Stimulated activated CD8-positive, alpha-beta memory T cell treated with anti-CD3 and anti-CD28 coated beads, Interleukin-15, amount 100 ng/mL, for 4 hours (primary cell): ENCODE data around the gene MGRN1.

Source experiments
- DNase-seq, 2 donors: peaks; one replicate each; pipeline ENCODE4 v3.0.0-alpha.2; 2020; ENCODE audit warnings: low read depth in 2 of 2

Gene MGRN1

DNA sequence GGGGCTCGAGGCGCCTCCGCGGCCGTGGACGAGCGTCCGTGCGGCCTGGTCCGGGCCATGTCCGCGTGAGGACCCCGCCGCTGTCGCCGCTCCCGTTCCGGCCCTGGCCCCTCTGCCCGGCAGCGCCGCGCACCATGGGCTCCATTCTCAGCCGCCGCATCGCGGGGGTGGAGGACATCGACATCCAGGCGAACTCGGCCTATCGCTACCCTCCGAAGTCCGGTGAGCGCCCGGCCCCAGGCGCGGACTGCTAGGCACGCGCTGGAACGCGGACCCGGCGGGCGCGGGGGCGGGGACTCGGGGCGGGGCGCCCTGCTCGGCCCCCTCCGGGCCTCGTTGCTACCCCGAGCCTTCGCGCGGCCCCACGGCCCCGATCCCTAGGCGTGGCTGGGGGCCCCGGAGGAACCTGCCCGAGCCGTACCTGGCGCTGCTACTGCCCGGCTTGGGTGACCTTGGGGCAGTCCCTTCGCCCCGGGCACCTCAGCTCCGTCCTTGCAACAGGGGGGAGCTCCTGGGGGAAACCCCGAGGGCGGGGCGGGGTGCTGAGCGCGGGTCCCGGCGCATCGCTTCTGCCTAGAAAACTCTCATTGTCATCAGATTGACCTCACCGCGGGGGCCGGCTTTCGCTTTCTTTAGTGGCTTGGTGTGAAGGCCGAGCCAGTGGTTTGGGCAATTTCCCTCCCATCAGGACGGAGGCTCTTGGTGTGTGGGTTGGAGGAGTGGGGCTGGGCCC is 367 bp downstream of the MGRN1 start:
- peak; percentile 59 to 63 for DNase-seq

DNA sequence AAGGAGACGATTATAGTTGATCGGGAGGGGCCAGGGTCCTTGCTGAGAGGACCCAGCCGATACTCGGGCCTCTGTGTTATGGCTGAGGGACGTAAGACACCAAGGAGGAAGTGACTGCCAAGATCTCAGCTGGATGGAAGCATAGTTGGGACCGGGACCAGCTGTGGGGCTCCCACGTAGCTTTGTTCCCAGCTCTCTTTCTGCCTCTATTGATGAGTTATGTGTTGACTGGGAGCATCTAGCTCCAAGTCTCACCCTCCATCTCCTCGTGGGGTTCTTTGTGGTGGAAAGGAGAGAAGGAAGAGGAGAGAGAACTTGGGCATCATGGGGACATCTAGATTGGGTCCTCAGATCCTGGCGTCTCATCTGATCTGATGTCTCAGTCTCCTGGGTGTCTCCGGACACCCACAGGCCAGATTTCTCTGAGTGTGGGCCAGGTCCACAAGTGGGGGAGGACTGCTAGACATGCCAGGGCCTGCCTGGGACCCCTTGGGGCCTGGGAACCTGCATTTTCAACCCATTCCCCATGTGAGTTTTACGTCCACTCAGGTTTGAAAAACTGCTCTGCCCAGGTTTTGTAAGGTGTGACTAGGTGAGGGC is 1.0 kb downstream of the MGRN1 start:
- no peak for DNase-seq

DNA sequence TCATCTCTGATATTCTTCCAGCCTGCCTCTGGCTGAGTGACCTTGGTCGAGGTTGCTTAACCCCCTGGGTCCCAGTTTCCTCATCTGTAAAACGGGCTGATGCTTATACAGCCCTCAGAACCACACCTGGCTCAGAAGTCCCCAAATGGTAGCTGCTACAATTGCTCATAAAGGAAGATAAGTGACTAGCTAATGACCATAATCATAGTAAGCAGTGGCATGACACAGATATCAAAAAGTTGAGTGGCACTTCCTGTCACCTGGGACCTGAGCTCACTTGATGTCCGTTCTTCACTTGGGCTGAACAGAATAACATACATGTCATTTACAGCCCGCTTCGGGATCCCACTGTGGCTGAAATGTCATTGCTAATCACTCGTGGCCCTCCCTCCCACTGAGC is 1.8 kb downstream of the MGRN1 start:
- DNase-seq = no peak

DNA sequence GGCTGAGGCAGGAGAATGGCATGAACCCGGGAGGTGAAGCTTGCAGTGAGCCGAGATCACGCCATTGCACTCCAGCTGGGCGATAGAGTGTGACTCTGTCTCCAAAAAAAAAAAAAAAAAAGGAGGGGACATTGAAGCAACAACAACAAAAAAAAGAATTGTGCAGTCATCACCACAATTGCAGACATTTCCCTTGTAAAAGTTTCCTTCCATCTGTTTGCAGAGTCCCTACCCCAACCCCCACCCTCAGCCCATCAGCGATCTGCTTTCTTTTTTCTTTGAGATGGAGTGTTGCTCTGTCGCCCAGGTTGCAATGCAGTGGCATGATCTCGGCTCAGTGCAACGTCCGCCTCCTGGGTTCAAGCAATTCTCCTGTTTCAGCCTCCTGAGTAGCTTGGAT is 3.7 kb downstream of the MGRN1 start:
- no peak for DNase-seq

DNA sequence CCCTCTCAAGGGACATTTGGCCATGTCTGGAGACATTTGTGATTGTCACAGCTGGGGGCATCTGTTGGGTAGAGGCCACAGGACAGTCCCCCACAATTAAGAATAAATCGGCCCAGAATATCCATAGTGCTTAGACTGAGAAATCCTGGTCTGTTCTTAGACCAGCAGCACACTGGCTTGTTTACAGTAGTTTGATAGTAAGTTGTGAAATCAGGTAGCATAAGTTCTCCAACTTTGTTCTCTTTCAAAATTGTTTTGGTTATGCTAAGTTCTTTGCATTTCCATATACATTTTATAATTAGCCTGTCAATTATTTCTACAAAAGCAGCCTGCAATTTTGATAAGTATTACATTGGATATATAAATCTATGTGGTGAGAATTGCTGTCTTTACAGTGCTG is 6.8 kb downstream of the MGRN1 start:
- DNase-seq = no peak

DNA sequence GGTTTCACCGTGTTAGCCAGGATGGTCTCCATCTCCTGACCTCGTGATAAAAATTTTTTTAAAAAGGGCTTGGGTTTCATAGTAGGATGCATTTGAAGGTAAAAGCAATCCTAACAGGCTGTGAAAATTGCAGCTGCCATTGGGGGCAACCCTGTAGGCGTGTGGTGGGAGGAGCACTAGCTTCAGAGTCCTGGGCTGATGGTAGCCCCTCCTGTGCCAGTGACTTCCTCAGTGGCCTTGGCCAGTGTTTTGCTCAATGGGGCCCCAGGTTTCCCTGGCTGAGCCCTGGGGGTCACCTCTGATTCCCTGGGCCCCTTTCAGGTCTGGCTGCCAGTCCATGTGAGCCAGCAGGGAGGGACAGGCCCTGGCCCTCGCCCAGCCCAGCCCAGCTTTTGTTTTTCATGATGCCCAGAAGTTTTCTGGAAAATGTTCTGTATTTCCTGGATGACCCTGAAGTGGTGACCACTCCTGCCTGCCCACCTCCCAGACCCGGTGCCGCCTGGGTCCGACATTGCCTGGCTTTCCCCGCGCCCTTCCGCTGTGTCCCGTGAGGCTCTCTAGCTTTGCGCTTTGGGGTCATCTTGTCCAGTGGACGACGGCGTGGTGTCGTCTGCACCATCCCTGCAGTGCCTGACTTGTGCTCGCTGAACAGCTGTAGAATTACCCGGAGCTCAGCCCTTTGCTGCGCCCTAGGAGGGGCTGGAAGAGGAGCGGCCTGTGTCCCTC is 9.4 kb downstream of the MGRN1 start:
- no peak for DNase-seq

DNA sequence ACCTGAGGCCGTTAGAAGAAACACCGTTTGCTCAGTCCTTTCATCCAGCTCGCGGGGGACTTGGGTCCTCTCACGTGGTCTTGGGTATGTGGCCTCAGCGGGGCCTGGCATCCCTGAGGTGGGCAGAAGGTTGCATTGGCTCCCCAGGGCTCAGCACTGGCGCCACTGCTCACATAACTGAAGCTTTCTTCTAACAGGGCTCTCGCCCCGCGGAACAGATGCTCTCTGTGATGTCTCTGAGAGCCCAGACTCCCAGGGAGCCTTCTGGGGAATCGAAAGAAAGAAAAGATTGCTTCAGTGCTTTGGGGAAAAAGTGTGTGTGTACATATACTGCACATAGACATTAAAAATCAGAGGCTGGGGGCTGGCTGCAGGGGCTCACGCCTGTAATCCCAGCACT is 10.1 kb downstream of the MGRN1 start:
- no peak for DNase-seq

DNA sequence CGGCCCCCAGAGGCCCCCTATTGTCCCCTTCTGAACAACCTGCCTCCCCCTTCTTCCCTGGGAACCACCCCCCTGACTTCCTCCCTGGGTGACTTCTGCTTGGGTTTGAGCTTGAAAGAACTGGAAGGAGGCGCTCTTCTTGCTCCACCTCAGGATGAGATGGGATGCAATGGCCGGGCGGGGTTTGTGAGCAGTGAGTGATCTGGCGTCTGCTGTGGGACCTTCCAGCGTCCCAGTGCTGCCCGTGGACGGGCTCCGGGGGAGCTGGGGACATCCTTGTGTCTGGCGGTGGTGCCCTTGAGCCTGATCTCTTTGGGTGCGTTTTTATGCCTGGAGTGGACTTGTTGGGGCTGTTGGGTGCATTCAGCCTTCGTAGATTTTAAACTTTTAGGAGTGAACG is 11.6 kb downstream of the MGRN1 start:
- no peak for DNase-seq

DNA sequence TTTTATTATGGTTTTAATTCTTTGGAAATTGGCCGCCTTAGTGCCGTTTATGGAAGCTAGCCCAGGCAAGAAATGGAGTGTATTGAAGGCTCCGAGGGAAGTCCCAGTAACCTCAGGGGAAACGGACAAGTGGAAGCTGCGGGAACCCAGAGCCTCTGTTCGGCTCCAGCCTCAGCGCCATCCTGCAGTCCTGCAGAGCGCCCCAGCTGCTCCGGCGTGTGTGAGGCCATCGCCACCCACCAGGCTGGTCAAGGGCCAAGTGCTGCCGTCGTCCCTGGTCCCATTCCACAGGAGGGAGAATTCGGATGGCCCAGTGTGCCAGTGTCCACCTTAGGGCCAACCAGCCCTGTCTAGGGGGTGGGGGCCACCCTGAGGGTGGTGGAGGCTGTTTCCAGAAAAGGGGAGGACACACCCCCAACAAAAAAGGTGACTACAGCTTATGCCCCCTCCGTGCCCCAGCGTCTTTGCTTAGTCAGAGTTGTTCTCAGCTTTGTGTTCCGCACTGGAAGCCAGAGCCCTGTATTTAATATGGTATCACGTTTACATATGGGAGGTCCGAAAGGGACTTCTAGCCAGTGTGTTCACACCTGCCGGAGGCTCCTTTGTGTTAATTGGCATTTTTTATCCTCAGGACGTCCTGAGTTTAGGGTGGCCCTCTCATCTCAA is 13.0 kb downstream of the MGRN1 start:
- DNase-seq = no peak

DNA sequence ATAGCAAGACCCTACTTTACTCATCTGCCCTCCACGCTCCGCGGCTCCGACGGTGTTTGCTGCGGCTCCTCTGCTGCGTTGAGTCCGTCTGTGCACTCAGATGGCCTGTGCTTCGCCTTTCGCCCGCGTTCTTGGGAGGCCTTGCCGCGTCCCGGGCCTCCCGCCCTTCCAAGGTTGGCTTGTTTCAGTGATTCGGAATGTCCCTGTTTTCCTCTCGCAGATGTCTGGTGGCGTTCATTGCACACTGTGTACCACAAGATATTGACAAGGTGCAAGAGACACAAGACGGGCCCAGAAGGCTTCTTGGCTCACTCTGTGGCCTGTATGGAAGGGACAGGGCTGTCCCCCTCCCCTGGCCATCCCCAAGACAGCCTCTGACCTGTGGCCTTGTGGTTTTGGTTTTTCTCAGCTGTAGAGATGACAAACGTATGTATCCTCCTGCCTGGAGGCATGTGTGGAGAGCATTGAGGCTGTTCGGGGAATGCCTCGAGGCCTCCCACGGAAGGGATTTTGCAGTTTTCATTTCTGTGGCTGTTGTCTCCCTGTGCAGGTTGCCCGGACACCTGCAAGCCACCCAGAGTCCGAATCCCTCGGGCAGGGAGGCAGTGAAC is 15.4 kb downstream of the MGRN1 start:
- no peak for DNase-seq

DNA sequence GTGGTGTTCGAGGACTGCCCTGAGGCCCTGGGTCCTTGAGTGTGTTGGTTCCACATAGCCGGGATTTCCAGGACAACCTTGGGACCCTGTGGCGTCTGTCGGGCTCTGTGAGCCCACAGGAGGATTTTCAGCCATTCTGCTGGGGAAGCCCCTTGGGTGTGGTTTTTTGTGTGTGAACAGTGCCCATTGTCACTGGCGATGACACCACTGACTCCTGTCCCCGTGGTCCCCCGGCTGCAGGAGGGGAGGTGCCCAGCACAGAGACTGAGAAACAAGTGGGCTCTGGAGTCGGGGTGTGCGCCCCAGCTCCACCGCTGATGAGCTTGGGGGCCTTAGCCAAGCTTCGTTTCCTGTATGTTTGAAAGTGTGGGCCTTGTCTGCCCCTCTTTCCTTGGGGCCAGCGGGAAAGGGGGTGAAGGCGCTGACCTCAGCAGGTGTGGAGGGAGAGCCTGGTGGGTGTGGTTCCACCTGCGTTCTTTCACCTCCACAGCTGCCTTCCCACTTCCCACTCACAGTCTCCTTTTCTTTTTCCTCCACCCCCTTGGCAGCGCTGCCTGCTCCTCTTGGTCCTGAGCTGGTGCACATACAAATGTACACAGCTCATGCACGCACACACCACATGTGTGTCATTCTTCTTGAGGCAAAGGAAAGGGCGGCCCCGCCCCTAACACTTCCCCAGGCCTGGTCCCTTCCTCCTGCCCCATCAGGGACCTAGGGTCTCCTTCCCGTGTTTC is 16.1 kb downstream of the MGRN1 start:
- DNase-seq = no peak

DNA sequence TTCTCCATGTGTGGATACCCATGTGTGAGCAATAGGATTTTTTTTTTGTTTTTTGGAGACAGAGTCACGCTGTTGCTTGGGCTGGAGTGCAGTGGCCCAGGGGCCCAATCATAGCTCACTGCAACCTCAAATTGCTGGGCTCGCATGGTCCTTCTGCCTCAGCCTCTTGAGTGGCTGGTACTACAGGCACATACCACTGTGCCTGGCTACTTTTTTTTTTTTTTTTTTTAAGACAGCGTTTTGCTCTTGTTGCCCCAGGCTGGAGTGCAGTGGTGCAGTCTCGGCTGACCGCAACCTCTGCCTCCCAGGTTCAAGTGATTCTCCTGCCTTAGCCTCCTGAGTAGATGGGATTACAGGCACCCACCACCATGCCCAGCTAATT is 16.7 kb downstream of the MGRN1 start:
- DNase-seq = no peak

DNA sequence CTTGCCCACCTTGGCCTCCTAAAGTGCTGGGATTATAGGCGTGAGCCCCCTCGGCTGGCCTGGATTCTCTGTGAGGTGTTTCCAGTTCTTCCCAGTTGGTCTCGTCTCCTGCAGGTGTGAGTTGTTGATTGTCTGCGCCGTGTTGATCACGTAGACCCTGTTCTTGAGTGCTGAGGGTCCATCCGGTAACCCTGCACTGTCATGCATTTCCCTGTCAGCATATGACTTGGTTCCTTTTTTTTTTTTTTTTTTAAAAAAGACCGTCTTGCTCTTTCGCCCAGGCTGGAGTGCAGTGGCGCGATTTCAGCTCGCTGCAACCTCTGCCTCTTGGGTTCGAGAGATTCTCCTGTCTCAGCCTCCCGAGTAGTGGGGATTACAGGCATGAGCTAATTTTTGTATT is 17.3 kb downstream of the MGRN1 start:
- no peak for DNase-seq

DNA sequence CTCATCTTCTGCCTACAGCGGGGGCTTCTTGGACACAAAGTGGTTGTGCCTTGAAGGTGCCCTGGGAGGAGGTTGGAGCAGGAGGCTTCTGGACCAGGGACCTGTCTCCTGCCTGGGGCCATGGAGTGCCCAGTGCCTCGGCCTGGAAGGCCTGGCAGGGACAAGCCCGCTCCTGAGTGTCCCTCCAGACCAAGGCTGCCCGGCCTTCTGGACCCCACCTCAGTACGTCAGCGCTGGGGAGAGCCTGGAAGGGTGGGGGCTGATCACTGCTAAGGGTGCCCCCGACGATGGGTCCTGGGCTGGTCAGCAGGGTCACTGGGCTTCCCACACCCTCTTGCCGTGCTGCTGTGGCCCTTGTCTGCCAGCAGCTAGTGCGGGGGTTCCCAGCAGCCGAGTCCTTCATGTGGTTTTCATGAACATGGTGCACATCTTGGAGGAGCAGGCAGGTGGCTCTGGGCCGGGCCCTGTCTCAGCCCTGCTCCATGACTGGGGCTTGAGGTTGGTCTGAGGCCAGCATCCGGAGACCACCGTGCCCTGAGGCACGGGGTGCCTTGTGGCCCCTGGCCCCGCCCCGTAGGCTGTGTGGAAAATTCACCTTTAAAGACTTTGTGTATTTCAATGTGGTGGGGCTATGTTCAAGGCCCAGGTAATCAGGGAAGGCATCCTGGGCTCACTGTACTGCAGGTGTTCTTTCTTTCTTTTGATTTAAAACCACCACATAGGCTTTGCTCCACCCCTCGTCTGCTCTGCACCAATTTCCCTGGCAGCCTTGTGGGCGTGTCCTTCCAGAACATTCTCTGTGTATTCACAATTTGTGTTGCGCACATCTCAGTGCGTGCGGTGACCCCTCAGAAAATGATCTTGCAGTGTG is 22.4 kb downstream of the MGRN1 start:
- no peak for DNase-seq

DNA sequence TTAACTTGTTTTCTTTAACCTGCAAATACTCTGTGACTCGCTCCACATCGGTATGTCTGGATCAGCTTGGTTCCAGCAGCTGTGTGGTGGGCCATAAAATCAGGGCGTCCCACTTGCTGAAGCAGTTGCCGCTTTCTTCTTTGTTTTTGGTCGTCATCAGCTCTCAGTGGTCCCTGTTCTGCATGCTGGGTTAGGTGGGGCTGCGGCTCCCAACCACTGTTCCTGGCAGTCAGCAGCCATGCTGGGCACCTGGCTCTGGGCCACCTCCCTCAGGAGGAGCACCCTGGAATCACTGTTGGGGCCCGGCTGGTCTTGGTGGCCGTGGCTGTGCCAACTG is 23.0 kb downstream of the MGRN1 start:
- no peak for DNase-seq

DNA sequence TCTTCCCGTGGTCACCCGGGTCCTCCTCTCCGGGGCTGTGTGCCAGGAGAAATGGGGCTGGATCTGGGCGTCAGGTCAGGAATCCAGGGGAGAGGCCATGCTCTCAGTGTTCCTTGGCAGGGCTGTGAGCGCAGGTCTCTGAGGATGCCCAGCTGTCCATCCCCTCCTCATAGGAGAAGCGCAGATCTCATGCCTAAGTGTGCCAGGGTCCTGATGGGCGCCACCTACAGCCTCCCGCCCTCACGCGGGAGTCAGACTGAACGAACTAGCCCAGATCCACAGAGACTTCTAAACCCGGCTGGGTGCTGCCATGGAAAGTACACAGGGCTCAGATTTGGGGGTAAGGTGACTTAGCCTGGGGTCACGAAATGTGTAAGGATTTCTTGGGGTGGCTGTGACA is 24.3 kb downstream of the MGRN1 start:
- DNase-seq = no peak

DNA sequence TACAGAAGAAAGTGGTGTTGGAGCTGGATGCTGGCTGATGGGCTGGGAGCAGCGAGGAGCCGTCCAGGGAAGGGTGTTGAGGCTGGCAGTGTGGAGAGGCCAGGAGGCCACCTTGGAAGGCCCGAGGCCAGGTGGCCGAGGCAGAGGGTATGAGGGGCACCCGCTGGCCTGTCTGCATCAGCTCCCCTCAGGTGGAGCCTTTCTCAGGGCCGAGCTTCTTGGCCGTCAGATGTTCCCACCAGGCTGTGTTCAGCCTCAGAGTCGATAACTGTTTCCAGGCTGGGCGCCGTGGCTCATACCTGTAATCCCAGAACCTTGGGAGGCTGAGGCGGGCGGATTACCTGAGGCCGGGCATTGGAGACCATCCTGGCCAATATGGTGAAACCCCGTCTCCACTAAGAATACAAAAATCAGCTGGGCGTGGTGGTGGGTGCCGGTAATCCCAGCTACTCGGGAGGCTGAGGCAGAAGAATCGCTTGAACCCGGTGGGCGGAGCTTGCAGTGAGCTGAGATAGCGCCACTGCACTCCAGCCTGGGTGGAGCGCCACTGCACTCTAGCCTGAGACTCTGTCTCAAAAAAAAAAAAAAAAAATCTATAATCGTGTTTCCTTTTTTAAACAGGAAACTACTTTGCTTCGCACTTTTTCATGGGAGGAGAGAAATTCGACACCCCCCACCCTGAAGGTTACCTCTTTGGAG is 25.3 kb downstream of the MGRN1 start:
- DNase-seq = no peak

DNA sequence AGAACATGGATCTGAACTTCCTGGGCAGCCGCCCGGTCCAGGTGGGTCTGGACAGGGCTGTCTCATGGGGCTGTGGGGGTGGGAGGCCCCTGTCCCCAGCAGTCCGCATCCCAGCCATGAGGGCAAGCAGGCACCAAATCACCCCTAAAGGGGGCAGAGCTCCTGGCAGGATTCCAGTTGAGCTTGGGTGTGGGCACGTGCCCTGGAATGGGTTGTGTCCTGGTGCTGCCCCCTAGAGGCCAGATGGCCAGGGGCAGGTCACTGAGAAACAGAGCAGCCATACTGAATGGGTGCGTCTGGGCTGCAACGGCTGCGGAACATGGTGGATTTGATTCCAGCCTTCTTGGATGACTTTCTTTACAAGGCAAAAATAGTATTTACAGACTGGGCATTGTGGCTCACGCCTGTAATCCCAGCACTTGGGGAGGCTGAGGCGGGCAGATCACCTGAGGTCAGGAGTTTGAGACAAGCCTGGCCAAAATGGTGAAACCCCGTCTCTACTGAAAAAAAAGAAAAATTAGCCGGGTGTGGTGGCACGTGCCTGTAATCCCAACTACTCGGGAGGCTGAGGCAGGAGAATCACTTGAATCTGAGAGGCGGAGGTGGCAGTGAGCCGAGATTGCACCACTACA is 25.9 kb downstream of the MGRN1 start:
- peak; percentile 31 to 44 for DNase-seq

DNA sequence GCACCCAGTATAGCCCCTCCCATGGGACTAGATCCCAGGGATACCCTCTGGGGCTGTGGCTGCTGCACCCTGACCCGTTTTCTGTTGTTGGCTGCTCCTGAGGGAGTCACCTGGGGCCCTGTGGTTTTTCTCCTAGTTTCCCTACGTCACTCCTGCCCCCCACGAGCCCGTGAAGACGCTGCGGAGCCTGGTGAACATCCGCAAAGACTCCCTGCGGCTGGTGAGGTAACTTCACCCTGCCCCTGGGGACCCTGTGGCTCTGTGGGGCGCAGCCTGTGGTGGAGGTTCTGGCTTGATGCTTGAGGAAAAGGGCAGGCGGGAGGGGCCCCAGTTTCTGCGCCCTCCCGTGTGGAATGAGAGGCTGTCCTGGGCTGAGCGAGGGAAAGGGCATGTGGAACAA is 27.2 kb downstream of the MGRN1 start:
- DNase-seq = no peak

DNA sequence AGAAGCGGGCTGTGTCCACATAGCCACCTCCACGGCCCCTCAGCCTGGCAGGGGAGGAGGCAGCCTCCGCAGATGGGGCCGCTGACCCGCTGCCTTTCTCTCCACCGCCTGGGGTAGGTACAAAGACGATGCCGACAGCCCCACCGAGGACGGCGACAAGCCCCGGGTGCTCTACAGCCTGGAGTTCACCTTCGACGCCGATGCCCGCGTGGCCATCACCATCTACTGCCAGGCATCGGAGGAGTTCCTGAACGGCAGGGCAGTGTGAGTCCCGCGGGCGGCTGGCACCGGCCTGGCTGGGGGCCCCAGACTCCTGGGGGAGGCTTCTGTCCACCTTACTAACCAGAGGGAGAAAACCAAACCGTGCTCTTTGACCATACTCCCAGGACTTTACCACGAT is 27.9 kb downstream of the MGRN1 start:
- DNase-seq = no peak
